Limb (tissue), 2 donors: ENCODE data around the gene SHC2.
A peak's percentile ranks its signal among the peaks of the same experiment; 100 is the strongest.

Experiments used
- DNase-seq, 2 donors: peaks; one replicate each; pipeline ENCODE4 v3.0.0-alpha.2; 2016; ENCODE audit errors: extremely low spot score in 2 of 2

The SHC2 gene

GRCh38 chr19:472005-472858 is 11.4 kb upstream of the SHC2 start:
- DNase-seq: no peak

- DNase-seq: no peak
Measured at GRCh38 chr19:470701-471100, 9.9 kb upstream of the SHC2 start.

- DNase-seq: no peak
Measured at GRCh38 chr19:469833-470232, 9.0 kb upstream of the SHC2 start.

- no peak for DNase-seq
Measured at GRCh38 chr19:468587-469256, 7.9 kb upstream of the SHC2 start.

- DNase-seq: no peak
Measured at GRCh38 chr19:467554-467953, 6.7 kb upstream of the SHC2 start.

GRCh38 chr19:465056-465816 is 4.4 kb upstream of the SHC2 start:
- DNase-seq: no peak

- no peak for DNase-seq
Measured at GRCh38 chr19:464208-464545, 3.3 kb upstream of the SHC2 start.

GRCh38 chr19:463483-464207 is 2.8 kb upstream of the SHC2 start:
- DNase-seq: no peak

GRCh38 chr19:461721-462551 is 1.1 kb upstream of the SHC2 start:
- peak; percentile 27 to 79 for DNase-seq

GRCh38 chr19:459724-460511 is 915 bp downstream of the SHC2 start:
- peak; percentile 51 to 92 for DNase-seq

- DNase-seq: no peak
Measured at GRCh38 chr19:458091-459042, 2.5 kb downstream of the SHC2 start.

- DNase-seq: no peak
Measured at GRCh38 chr19:457636-458035, 3.2 kb downstream of the SHC2 start.

GRCh38 chr19:456547-457110 is 4.2 kb downstream of the SHC2 start:
- no peak for DNase-seq

GRCh38 chr19:455851-456546 is 4.8 kb downstream of the SHC2 start:
- no peak for DNase-seq

- DNase-seq: no peak
Measured at GRCh38 chr19:455031-455705, 5.7 kb downstream of the SHC2 start.

- no peak for DNase-seq
Measured at GRCh38 chr19:453606-454005, 7.2 kb downstream of the SHC2 start.

GRCh38 chr19:452829-453228 is 8.0 kb downstream of the SHC2 start:
- no peak for DNase-seq
